Measurements from ENCODE around the gene PLAGL2. TPM values are rescaled to one million over a fixed set of nuclear protein-coding genes. Genes with fewer than 3 reads are reported as not detected.

The PLAGL2 gene
- total and polyA plus RNA-seq, 9 of the 15 experiments (the other 6 are each of a cell fraction or from before 2014, with no cell fraction given), result 3.1 to 24.3 (median 6.4) TPM

DNA sequence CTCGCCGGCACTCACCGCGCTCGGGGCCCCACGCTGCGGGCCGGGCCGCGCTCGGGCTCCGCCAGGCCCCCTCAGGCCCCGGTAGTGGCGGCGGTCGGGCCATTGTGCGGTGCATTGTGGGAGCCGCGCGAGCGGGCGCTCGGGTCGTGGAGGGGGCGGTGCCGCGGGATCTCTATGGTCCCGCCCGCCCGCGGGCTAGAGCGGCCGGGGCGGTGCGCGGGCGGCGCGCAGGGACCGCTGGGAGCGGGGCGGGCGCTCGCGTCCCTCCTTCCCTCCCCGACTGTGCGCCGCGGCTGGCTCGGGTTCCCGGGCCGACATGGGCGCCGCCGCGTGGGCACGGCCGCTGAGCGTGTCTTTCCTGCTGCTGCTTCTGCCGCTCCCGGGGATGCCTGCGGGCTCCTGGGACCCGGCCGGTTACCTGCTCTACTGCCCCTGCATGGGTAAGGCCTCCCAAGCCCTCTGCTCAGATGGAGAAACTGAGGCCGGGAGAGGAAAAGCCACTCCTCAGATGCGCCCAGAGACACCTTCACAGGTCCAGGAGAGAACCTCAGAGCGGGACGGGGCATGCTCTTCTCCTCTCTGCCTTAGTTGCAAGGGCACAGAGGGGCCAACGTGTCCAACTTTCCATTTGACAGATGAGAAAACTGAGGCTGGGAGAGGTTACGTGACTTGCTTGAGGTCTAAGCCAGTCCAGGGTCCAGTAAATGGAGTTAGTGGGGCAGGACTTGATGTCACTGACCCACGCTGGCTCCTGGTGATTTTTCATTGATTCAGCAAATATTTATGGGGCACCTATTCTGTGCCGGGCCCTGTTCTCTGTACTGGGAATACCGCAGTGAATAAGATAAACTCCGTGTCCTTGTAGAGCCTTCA, at the start of gene PLAGL2, which contains the start of gene POFUT1 (continued):
- TF ChIP-seq, protein P1, sequence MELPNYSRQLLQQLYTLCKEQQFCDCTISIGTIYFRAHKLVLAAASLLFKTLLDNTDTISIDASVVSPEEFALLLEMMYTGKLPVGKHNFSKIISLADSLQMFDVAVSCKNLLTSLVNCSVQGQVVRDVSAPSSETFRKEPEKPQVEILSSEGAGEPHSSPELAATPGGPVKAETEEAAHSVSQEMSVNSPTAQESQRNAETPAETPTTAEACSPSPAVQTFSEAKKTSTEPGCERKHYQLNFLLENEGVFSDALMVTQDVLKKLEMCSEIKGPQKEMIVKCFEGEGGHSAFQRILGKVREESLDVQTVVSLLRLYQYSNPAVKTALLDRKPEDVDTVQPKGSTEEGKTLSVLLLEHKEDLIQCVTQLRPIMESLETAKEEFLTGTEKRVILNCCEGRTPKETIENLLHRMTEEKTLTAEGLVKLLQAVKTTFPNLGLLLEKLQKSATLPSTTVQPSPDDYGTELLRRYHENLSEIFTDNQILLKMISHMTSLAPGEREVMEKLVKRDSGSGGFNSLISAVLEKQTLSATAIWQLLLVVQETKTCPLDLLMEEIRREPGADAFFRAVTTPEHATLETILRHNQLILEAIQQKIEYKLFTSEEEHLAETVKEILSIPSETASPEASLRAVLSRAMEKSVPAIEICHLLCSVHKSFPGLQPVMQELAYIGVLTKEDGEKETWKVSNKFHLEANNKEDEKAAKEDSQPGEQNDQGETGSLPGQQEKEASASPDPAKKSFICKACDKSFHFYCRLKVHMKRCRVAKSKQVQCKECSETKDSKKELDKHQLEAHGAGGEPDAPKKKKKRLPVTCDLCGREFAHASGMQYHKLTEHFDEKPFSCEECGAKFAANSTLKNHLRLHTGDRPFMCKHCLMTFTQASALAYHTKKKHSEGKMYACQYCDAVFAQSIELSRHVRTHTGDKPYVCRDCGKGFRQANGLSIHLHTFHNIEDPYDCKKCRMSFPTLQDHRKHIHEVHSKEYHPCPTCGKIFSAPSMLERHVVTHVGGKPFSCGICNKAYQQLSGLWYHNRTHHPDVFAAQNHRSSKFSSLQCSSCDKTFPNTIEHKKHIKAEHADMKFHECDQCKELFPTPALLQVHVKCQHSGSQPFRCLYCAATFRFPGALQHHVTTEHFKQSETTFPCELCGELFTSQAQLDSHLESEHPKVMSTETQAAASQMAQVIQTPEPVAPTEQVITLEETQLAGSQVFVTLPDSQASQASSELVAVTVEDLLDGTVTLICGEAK (IDR thresholded peaks at IDR 0.05), result peak; percentile 57; the same call in 1 of the 2 replicates
- TF ChIP-seq, protein P1 (CRISPR knock-in tag; IDR thresholded peaks at IDR 0.05), result no peak
- TF ChIP-seq SOX6 (IDR thresholded peaks at IDR 0.05), result peak; percentile 39
- TF ChIP-seq, protein P2, sequence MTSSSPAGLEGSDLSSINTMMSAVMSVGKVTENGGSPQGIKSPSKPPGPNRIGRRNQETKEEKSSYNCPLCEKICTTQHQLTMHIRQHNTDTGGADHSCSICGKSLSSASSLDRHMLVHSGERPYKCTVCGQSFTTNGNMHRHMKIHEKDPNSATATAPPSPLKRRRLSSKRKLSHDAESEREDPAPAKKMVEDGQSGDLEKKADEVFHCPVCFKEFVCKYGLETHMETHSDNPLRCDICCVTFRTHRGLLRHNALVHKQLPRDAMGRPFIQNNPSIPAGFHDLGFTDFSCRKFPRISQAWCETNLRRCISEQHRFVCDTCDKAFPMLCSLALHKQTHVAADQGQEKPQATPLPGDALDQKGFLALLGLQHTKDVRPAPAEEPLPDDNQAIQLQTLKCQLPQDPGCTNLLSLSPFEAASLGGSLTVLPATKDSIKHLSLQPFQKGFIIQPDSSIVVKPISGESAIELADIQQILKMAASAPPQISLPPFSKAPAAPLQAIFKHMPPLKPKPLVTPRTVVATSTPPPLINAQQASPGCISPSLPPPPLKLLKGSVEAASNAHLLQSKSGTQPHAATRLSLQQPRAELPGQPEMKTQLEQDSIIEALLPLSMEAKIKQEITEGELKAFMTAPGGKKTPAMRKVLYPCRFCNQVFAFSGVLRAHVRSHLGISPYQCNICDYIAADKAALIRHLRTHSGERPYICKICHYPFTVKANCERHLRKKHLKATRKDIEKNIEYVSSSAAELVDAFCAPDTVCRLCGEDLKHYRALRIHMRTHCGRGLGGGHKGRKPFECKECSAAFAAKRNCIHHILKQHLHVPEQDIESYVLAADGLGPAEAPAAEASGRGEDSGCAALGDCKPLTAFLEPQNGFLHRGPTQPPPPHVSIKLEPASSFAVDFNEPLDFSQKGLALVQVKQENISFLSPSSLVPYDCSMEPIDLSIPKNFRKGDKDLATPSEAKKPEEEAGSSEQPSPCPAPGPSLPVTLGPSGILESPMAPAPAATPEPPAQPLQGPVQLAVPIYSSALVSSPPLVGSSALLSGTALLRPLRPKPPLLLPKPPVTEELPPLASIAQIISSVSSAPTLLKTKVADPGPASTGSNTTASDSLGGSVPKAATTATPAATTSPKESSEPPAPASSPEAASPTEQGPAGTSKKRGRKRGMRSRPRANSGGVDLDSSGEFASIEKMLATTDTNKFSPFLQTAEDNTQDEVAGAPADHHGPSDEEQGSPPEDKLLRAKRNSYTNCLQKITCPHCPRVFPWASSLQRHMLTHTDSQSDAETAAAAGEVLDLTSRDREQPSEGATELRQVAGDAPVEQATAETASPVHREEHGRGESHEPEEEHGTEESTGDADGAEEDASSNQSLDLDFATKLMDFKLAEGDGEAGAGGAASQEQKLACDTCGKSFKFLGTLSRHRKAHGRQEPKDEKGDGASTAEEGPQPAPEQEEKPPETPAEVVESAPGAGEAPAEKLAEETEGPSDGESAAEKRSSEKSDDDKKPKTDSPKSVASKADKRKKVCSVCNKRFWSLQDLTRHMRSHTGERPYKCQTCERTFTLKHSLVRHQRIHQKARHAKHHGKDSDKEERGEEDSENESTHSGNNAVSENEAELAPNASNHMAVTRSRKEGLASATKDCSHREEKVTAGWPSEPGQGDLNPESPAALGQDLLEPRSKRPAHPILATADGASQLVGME (CRISPR knock-in tag; IDR thresholded peaks at IDR 0.05), result peak; percentile 77; the same call in 1 of the 2 replicates
- peak; percentile 23; the same call in 1 of the 2 replicates for TF ChIP-seq SMARCA5 (IDR thresholded peaks at IDR 0.05)
- TF ChIP-seq BMI1 (IDR thresholded peaks at IDR 0.05; ENCODE audit: low read length), result no peak
- 0 out of 2 replicates have a peak, but pooled peaks have one; percentile 7 for TF ChIP-seq ZNF695 (CRISPR knock-in tag; IDR thresholded peaks at IDR 0.05)
- peak; percentile 91 for TF ChIP-seq POLR2A (conservative IDR thresholded peaks at IDR 0.05)
- peak; percentile 43; the same call in 1 of the 2 replicates for TF ChIP-seq ZNF395 (CRISPR knock-in tag; IDR thresholded peaks at IDR 0.05)
- peak; percentile 61 for TF ChIP-seq CREM (IDR thresholded peaks at IDR 0.05; ENCODE audit: low read depth)
- peak; percentile 23 to 29; a peak in 3 of 4 replicates for TF ChIP-seq RAD21 (CRISPR knock-in tag; conservative IDR thresholded peaks at IDR 0.05 in 1 of 2, IDR thresholded peaks at IDR 0.05 in 1 of 2)
